ENCODE measurements around the gene RXRA.

The RXRA gene

DNA sequence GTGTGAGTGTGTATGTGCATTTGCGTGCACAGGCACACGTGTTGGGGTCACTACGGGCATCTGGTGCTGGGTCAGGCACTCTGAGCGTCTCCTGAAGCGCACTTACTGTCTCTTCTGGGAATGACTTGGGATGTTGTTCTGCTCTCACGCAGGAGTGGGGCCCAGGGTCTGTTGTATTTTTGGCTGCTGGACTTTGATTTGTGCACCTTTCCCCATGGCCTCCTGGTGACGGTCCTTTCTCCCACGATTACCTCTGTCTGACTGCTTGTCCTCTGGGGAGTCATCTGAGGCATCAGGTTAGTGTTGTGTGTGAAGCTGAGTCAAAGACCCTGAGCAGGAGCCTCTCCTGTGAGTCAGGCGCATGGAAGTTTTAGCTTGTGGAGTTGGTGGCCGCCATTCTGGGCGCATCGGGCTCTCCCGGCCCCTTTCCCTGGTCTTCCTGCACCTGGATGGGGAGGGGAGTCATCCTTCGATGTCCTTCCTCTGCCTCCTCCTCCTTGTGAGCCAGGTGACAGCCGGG is 62.1 kb downstream of the RXRA start:
- TF ChIP-seq, protein P1, sequence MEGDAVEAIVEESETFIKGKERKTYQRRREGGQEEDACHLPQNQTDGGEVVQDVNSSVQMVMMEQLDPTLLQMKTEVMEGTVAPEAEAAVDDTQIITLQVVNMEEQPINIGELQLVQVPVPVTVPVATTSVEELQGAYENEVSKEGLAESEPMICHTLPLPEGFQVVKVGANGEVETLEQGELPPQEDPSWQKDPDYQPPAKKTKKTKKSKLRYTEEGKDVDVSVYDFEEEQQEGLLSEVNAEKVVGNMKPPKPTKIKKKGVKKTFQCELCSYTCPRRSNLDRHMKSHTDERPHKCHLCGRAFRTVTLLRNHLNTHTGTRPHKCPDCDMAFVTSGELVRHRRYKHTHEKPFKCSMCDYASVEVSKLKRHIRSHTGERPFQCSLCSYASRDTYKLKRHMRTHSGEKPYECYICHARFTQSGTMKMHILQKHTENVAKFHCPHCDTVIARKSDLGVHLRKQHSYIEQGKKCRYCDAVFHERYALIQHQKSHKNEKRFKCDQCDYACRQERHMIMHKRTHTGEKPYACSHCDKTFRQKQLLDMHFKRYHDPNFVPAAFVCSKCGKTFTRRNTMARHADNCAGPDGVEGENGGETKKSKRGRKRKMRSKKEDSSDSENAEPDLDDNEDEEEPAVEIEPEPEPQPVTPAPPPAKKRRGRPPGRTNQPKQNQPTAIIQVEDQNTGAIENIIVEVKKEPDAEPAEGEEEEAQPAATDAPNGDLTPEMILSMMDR (IDR thresholded peaks at IDR 0.05; ENCODE audit: low read length, missing control alignments) = no peak
- no peak for DNase-seq (ENCODE audit: low read depth)
- no peak overlapping the region for H3K4me3 ChIP-seq (replicated peaks; ENCODE audit: low read depth, low read length)

DNA sequence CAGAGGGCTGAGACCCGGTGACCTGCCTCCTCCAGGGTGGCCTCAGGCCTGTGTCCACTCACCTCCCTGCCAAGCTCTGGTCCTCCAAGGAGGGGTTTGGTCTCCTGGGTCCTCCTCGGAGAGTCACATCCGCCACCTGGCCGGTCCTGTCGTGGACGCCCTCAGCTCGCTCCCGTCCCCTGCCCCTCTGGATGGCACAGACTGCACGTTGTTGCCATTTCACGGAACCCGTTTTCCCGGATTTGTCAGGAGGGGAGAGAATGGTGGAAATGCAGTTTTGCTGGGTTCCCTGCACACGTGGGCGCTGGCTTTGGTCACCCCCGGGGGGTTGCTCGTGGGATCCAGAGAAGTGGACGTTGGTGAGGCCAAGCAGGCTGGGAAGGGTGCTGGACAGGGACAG is 62.7 kb downstream of the RXRA start:
- no peak for DNase-seq (ENCODE audit: low read depth)
- no peak overlapping the region for H3K4me3 ChIP-seq (replicated peaks; ENCODE audit: low read depth, low read length)
- TF ChIP-seq, protein P1 (IDR thresholded peaks at IDR 0.05; ENCODE audit: low read length, missing control alignments) = no peak

DNA sequence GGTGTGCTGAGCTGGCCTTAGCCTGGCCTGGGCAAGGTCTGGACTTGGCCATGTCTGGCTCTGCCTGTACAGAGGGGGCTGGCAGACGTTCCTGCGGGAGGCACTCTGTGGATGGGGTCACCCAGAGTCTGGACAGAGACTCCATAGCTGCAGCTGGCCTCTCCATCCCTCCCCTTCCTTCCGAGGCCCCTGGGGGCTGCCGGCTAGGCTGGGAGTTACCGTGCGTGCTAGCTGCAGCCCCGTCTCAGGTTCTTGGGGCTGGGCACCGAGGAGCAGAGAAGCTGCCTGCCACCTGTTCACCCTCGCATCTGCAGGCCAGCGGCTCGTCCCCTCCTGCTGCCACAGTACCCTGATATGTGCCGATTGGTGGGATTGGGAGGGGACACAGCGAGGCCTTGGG is 63.4 kb downstream of the RXRA start:
- H3K4me3 ChIP-seq (replicated peaks; ENCODE audit: low read depth, low read length) = no peak overlapping the region
- TF ChIP-seq, protein P1 (IDR thresholded peaks at IDR 0.05; ENCODE audit: low read length, missing control alignments) = no peak
- no peak for DNase-seq (ENCODE audit: low read depth)

DNA sequence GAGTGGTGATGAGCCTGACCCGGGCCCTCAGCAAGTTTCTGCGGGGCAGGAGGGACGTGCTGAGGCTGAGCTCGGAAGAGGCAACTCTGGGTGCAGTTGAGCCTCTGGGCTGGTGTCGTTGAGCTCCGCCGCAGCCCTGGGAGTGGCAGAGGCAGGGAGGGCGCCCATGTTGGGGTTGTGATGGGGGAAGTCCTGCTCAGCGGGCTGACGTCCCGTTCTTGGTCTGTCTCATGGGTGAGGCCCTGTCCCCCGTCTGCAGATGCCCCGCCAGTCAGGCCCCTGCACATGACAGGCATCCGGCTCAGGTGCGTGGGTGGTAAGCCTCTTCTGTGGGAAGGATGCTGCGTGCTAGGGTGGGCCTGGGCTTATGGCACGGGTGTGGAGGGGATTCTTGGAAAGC is 64.3 kb downstream of the RXRA start:
- H3K4me3 ChIP-seq (replicated peaks; ENCODE audit: low read depth, low read length) = no peak overlapping the region
- no peak for DNase-seq (ENCODE audit: low read depth)
- TF ChIP-seq, protein P1 (IDR thresholded peaks at IDR 0.05; ENCODE audit: low read length, missing control alignments) = no peak

DNA sequence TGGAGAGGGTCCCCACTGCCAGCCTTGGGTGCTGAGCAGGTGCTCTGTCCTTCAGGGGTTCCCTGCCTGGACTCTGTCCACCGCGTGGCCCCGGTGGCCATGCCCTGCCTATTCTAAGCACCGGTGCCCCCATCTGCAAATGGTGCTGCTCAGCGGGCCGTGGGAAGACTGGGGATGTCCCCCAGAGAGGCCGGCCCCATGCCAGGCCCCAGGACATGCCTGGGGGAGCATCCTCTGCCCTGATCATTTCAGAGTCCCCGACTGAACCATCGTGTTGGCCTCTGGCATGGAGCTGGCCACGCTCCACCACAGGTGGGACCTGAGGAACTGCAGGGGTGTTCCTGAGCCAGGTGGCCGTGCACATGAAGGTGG is 64.7 kb downstream of the RXRA start:
- no peak overlapping the region for H3K4me3 ChIP-seq (replicated peaks; ENCODE audit: low read depth, low read length)
- TF ChIP-seq, protein P1 (IDR thresholded peaks at IDR 0.05; ENCODE audit: low read length, missing control alignments) = no peak
- DNase-seq (ENCODE audit: low read depth) = no peak

DNA sequence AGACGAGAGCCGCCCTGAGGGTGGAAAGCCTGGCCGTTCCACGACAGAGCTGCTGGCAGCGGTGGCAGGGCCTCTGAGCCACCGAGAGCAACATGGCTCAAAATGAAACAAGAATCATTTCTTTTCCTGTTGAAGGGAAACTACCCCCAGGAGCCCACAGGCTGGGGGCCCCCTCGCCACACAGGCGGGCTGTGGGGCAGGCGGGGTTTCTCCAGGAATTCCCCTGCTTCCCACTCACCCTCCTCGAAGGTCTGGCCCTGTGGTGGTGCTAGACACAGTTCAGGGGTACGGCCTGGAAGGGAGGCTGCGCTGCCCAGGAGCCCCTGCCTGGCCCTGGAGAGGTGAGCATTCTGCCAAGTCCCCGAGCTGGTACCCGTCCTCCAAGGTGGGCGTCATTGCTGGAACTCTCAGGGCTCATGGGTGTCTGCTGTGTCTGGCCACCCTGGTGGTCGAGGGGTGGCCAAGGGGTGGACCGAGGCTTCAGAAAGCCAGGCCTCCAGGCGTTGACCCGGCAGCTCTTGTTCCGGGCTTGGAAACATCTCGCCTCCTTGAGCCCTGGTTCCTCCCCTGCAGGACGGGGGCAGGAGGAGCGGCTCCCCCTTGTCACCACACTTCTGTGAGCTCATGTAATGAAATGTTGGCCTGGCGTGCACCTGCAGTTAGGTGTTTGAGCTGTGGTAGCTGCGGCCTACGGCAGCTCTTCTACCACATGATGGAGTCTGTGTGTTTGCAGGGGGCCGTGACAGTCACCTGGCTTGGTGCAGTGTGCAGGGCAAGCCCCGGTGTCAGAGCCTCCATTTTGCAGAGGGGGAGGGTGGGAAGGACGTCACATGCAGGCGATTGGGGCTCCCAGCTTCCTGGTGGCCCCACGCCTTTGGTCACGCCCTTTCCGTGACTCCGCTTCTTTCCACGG is 65.3 kb downstream of the RXRA start:
- DNase-seq (ENCODE audit: low read depth) = no peak
- no peak overlapping the region for H3K4me3 ChIP-seq (replicated peaks; ENCODE audit: low read depth, low read length)
- TF ChIP-seq, protein P1 (IDR thresholded peaks at IDR 0.05; ENCODE audit: low read length, missing control alignments) = no peak
